Gastroesophageal sphincter (tissue), 4 donors: ENCODE results near the gene YIPF2. TPM values are rescaled to one million over a fixed set of nuclear protein-coding genes. Genes with fewer than 3 reads are reported as not detected.

Experiments
- ATAC-seq: fragments of 150-250 bp; one replicate; pipeline ENCODE4 v1.9.1; 2016; ENCODE audit warnings: mild to moderate bottlenecking, moderate library complexity
- H3K27ac ChIP-seq, 4 donors: fragments of 200-600 bp; sonication (generic) in 3 of 4; 1 replicate in 3 of 4; 2 replicates in 1 of 4; pipeline ENCODE4 v1.5.1; 2016 to 2019
- H3K27me3 ChIP-seq: fragments of 200-600 bp; sonication (generic); one replicate; pipeline ENCODE4 v1.5.1; 2019
- H3K36me3 ChIP-seq, 2 donors: fragments of 200-600 bp; sonication (generic); one replicate each; pipeline ENCODE4 v1.5.1; 2019; ENCODE audit warnings: control low read depth in 1 of 2
- H3K4me1 ChIP-seq, 3 donors: fragments of 200-600 bp; sonication (generic); 1 replicate in 2 of 3; 2 replicates in 1 of 3; pipeline ENCODE4 v1.5.1; 2016 to 2019; ENCODE audit warnings: control low read depth in 2 of 3
- H3K4me3 ChIP-seq, 2 donors: fragments of 200-600 bp; sonication (generic); one replicate each; pipeline ENCODE4 v1.5.1; 2019; ENCODE audit warnings: mild to moderate bottlenecking in 1 of 2, moderate library complexity in 1 of 2
- H3K9me3 ChIP-seq, 3 donors: fragments of 200-600 bp; sonication (generic); one replicate each; pipeline ENCODE4 v1.5.1; 2017 to 2019; ENCODE audit warnings: control low read depth in 2 of 3
- EP300 ChIP-seq: sonication (generic); formaldehyde crosslinking; IDR thresholded peaks from one replicate; pipeline ENCODE4 v1.6.1; 2017; ENCODE audit warnings: antibody characterized with exemption, mild to moderate bottlenecking
- POLR2A ChIP-seq, 2 donors: fragments of 450-650 bp; IDR thresholded peaks; one replicate each; pipeline ENCODE4 v1.6.1; 2017; ENCODE audit warnings: antibody characterized with exemption in 2 of 2, mild to moderate bottlenecking in 2 of 2, moderate library complexity in 1 of 2
- POLR2AphosphoS5 ChIP-seq: sonication (generic); formaldehyde crosslinking; IDR thresholded peaks from one replicate; pipeline ENCODE4 v1.6.1; 2017; ENCODE audit warnings: antibody characterized with exemption
- WGBS, 2 donors: methylation state at CpG; one replicate each; pipeline ENCODE4 v1.1.5; 2018; ENCODE audit warnings: low coverage in 1 of 2; 5-methylcytosine and 5-hydroxymethylcytosine counted together
- total RNA-seq, 4 donors: library from RNA; depleted of rRNA; stranded (reverse); fragments of >200 nt; gene quantifications; one replicate each; pipeline ENCODE4 v1.1.0, GENCODE V29; 2016
- TF ChIP-seq, protein P1 (sequence below), 4 experiments: fragments of 200-600 bp in 2 of 4; fragments of 450-650 bp in 2 of 4; sonication (generic) in 1 of 4; IDR thresholded peaks; one replicate each; pipeline ENCODE4 v1.5.1; 2017 to 2019; ENCODE audit warnings: antibody characterized with exemption in 4 of 4, mild to moderate bottlenecking in 2 of 4, moderate library complexity in 2 of 4

YIPF2 gene
- total RNA-seq, 4 donors from 2014 or later: 25.5 to 47.8 (median 28.1) TPM

DNA sequence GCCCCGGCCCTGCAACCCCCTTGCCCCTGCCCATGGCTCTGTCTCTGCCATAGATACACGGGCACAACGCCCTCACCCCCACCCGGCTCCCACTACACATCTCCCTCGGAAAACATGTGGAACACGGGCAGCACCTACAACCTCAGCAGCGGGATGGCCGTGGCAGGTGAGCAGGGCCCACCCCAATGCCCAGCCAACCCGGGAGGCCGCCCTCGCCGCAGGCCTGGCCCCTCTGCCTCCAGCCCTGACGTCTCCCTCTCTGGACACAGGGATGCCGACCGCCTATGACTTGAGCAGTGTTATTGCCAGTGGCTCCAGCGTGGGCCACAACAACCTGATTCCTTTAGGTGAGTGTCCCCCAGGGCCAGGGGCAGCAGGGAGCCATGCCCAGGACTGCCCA lies 7.7 kb downstream of the YIPF2 start:
- no peak for ATAC-seq
- Histone ChIP-seq H3K36me3 (peaks cover 0 to 98% of the 10 kb centered on the region in 2 donors), H3K4me3 (no peak overlapping the region)

DNA sequence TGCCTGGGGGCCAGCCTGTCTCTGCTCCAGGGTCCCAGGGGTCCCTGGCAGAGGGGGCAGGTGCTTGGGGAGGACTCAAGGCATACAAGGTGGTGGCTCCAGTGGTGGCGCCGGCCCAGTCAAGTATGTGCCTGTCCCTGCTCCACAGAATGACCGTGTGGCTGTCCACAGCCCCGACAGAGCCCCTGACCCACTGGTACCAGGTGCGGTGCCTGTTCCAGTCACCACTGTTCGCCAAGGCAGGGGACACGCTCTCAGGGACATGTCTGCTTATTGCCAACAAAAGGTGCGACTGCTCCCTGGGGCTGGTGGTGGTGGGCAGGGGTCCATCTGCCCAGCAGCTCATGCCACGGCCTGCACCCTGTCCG lies 8.2 kb downstream of the YIPF2 start:
- Histone ChIP-seq H3K4me1 (no peaks in the 10 kb centered on the region), H3K36me3 (peaks cover 0 to 99% of the 10 kb centered on the region in 2 donors), H3K4me3 (no peak overlapping the region), H3K9me3 (no peaks in the 10 kb centered on the region), H3K27me3 (no peaks in the 10 kb centered on the region), H3K27ac (no peak overlapping the region)
- no CpG with 5 or more reads among the region's 10 CpGs for WGBS, 2 donors
- TF ChIP-seq EP300 (no peak), POLR2A (IDR thresholded peaks at IDR 0.05) (no peak), POLR2AphosphoS5 (no peak)
- TF ChIP-seq, protein P1, sequence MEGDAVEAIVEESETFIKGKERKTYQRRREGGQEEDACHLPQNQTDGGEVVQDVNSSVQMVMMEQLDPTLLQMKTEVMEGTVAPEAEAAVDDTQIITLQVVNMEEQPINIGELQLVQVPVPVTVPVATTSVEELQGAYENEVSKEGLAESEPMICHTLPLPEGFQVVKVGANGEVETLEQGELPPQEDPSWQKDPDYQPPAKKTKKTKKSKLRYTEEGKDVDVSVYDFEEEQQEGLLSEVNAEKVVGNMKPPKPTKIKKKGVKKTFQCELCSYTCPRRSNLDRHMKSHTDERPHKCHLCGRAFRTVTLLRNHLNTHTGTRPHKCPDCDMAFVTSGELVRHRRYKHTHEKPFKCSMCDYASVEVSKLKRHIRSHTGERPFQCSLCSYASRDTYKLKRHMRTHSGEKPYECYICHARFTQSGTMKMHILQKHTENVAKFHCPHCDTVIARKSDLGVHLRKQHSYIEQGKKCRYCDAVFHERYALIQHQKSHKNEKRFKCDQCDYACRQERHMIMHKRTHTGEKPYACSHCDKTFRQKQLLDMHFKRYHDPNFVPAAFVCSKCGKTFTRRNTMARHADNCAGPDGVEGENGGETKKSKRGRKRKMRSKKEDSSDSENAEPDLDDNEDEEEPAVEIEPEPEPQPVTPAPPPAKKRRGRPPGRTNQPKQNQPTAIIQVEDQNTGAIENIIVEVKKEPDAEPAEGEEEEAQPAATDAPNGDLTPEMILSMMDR (IDR thresholded peaks at IDR 0.05): no peak
- no peak for ATAC-seq

More for the DNA sequence above, 7.7 kb downstream of the YIPF2 start:
- no peak overlapping the region for H3K27ac ChIP-seq
- H3K27me3 ChIP-seq: no peaks in the 10 kb centered on the region
- TF ChIP-seq, protein P1 (IDR thresholded peaks at IDR 0.05): no peak
- TF ChIP-seq POLR2A (IDR thresholded peaks at IDR 0.05): no peak
- no peak for TF ChIP-seq EP300
- no peak for TF ChIP-seq POLR2AphosphoS5
- WGBS, 2 donors: 40 to 50% methylated on average over 2 of the region's 16 CpGs
- H3K4me1 ChIP-seq: no peaks in the 10 kb centered on the region
- H3K9me3 ChIP-seq: no peaks in the 10 kb centered on the region

DNA sequence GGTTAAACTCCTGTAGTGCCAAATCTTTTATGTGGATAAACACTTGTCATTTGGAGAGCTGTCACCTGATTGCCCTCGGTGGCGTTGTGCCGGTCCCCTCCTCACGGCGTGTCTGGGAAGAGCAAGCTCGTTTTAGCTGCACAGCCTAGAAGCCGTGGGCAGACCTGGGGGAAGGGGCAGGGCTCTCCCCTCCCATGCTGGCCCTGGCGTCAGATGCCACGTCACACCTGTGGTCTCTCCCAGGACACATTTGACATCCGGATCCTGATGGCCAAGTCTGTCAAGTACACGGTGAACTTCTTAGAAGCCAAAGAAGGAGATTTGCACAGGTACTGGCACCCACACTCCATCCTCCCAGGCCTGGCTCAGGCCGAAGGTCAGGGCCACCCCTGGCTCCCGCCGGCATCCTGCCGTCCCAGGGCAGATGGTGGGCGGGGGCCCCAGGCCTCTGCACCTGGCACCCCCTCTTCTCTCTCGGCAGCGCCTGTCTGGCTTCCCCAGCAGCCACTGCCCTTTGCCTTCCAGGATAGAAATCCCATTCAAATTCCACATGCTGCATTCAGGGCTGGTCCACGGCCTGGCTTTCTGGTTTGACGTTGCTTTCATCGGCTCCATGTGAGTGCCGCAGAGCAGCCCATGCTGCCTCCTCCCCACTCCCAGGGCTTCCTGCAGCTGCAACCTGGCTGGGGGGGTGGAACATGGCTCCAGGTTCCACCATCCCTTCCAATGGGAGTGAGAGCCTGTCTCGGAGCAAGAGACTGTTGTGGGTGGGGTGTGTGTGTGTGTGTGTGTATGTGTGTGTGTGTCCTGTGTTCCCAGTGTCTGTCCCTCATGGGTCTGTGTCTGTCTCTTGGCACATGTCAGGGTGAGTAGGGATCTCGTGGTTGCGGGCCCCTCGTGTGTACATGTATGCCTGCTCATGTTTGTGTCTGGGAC lies 8.8 kb downstream of the YIPF2 start:
- no peaks in the 10 kb centered on the region for H3K4me1 ChIP-seq
- no peak for ATAC-seq
- H3K27ac ChIP-seq: no peak overlapping the region
- no peak for TF ChIP-seq EP300
- no peak for TF ChIP-seq POLR2A (IDR thresholded peaks at IDR 0.05)
- TF ChIP-seq POLR2AphosphoS5: no peak
- TF ChIP-seq, protein P1 (IDR thresholded peaks at IDR 0.05): no peak
- peaks cover 0 to 99% of the 10 kb centered on the region in 2 donors for H3K36me3 ChIP-seq
- 62% methylated on average over 7 of the region's 26 CpGs; no CpG with 5 or more reads in 1 of the 2 donors for WGBS, 2 donors
- H3K27me3 ChIP-seq: no peaks in the 10 kb centered on the region
- no peak overlapping the region for H3K4me3 ChIP-seq
- H3K9me3 ChIP-seq: no peaks in the 10 kb centered on the region

DNA sequence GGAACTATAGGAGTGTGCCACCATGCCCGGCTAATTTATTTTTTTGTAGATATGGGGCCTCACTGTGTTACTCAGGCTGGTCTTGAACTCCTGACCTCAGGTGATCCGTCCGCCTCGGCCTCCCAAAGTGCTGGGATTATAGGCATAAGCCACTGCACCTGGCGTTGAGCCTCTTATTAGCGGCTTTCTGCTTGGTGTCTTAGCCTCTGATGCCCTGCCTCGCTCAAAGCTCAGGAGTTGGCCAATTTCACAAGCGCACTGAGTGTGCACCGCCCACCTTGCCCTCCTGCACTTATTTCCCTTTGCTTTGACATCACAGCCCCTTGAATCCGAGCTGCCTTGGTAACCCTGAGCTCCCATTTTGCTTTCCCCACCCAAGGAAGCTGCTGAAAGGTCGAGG lies 10.1 kb downstream of the YIPF2 start:
- no peaks in the 10 kb centered on the region for H3K9me3 ChIP-seq
- H3K27ac ChIP-seq: no peak overlapping the region
- H3K4me3 ChIP-seq: no peak overlapping the region
- TF ChIP-seq POLR2AphosphoS5 (no peak), EP300 (no peak), POLR2A (IDR thresholded peaks at IDR 0.05) (no peak)
- TF ChIP-seq, protein P1 (IDR thresholded peaks at IDR 0.05): no peak
- 83 to 93% methylated on average over 3 to 7 of the region's 11 CpGs for WGBS, 2 donors
- no peak for ATAC-seq
- peaks cover 0 to 99% of the 10 kb centered on the region in 2 donors for H3K36me3 ChIP-seq
- no peaks in the 10 kb centered on the region for H3K27me3 ChIP-seq
- no peaks in the 10 kb centered on the region for H3K4me1 ChIP-seq

DNA sequence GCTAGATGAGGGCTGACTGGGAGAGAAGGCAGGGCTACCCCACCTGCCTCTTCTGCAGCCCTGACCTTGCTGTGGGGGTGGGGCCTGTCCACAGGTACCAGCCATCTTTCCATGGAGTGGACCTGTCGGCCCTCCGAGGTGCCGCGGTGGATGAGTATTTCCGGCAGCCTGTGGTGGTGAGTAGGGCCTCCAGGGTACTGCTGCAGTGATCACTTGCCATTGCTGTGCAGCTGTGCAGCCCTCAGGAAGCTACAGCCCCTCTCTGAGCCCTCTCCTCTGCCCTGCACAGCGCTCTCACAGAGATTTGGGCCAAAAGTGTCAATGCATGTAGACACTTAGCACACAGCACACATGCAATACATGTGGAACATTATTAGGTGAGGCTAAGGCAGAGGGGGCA lies 11.8 kb downstream of the YIPF2 start:
- WGBS, 2 donors: no CpG with 5 or more reads among the region's 6 CpGs
- peaks cover 0 to 99% of the 10 kb centered on the region in 2 donors for H3K36me3 ChIP-seq

More for the DNA sequence above, 11.8 kb downstream of the YIPF2 start:
- H3K27ac ChIP-seq: no peak overlapping the region
- no peaks in the 10 kb centered on the region for H3K27me3 ChIP-seq
- no peak overlapping the region for H3K4me3 ChIP-seq
- ATAC-seq: no peak
- H3K9me3 ChIP-seq: no peaks in the 10 kb centered on the region
- no peak for TF ChIP-seq POLR2AphosphoS5
- no peaks in the 10 kb centered on the region for H3K4me1 ChIP-seq
